Immature natural killer cell (primary cell): ENCODE data around the gene RNF212. TPM values are rescaled to one million over a fixed set of nuclear protein-coding genes. Genes with fewer than 3 reads are reported as not detected.

ENCODE experiments used
- DNase-seq, 3 donors: peaks; one replicate each; pipeline ENCODE4 v3.0.0; 2022; ENCODE audit warnings: mixed read lengths in 1 of 3
- H3K27ac Mint-ChIP-seq, 6 donors: one replicate each; pipeline ENCODE4 v1.8.0; 2020; ENCODE audit warnings: mixed read lengths in 6 of 6, mild to moderate bottlenecking in 5 of 6, inconsistent platforms in 4 of 6, moderate library complexity in 3 of 6
- H3K27me3 Mint-ChIP-seq, 3 donors: one replicate each; pipeline ENCODE4 v1.8.0; 2020 to 2021; ENCODE audit warnings: low read depth in 3 of 3, mild to moderate bottlenecking in 3 of 3, mixed read lengths in 3 of 3, moderate library complexity in 3 of 3, inconsistent platforms in 1 of 3
- H3K36me3 Mint-ChIP-seq, 3 donors: one replicate each; pipeline ENCODE4 v1.8.0; 2020; ENCODE audit warnings: mixed read lengths in 3 of 3, inconsistent platforms in 2 of 3, mild to moderate bottlenecking in 2 of 3
- H3K4me1 Mint-ChIP-seq, 2 donors: one replicate each; pipeline ENCODE4 v1.8.0; 2020; ENCODE audit warnings: inconsistent platforms in 2 of 2, mild to moderate bottlenecking in 2 of 2, mixed read lengths in 2 of 2, moderate library complexity in 1 of 2
- H3K4me3 Mint-ChIP-seq, 5 donors: one replicate each; pipeline ENCODE4 v1.8.0; 2020; ENCODE audit warnings: mild to moderate bottlenecking in 5 of 5, mixed read lengths in 5 of 5, inconsistent platforms in 3 of 5, moderate library complexity in 3 of 5
- H3K9me3 Mint-ChIP-seq, 6 donors: one replicate each; pipeline ENCODE4 v1.8.0; 2020; ENCODE audit warnings: mild to moderate bottlenecking in 6 of 6, mixed read lengths in 6 of 6, inconsistent platforms in 4 of 6, moderate library complexity in 3 of 6
- polyA plus RNA-seq, 3 donors: library from polyadenylated mRNA; unstranded; fragments of 300-500 nt; fragmentation: Illumina TruSeq; gene quantifications; one replicate each; pipeline ENCODE4 v1.2.3, GENCODE V29; 2021

Gene RNF212
- polyA plus RNA-seq, 3 donors from 2014 or later, result 1.3 to 2.4 TPM; not detected in 1

GRCh38 chr4:1079711-1080265 lies 33.6 kb downstream of the RNF212 start:
- H3K36me3 Mint-ChIP-seq, result no peaks in the 10 kb centered on the region
- H3K27me3 Mint-ChIP-seq, result peaks cover 8 to 14% (median 11%) of the 10 kb centered on the region in 3 donors
- H3K9me3 Mint-ChIP-seq, result peaks cover 0 to 2% (median 0%) of the 10 kb centered on the region in 6 donors
- no peak for DNase-seq
- no peak overlapping the region for H3K4me3 Mint-ChIP-seq
- H3K27ac Mint-ChIP-seq, result peak overlapping the region in 2 of 6 donors; percentile 7 to 33
- peaks cover under 1 to 4% of the 10 kb centered on the region in 2 donors for H3K4me1 Mint-ChIP-seq

GRCh38 chr4:1078490-1078889 lies 34.9 kb downstream of the RNF212 start:
- H3K27ac Mint-ChIP-seq, result peak overlapping the region in 1 of 6 donors; percentile 50
- DNase-seq, result no peak

GRCh38 chr4:1077711-1078477 lies 35.5 kb downstream of the RNF212 start:
- Mint-ChIP-seq H3K9me3 (peaks cover 0 to 2% (median 0%) of the 10 kb centered on the region in 6 donors), H3K36me3 (no peaks in the 10 kb centered on the region), H3K27ac (peak overlapping the region in 1 of 6 donors; percentile 50), H3K4me1 (peaks cover 3 to 6% of the 10 kb centered on the region in 2 donors), H3K27me3 (peaks cover 8 to 16% (median 11%) of the 10 kb centered on the region in 3 donors), H3K4me3 (peak overlapping the region in 1 of 5 donors; percentile 15)
- no peak for DNase-seq

More at GRCh38 chr4:1078490-1078889, 34.9 kb downstream of the RNF212 start:
- Mint-ChIP-seq H3K27me3 (peaks cover 6 to 16% (median 11%) of the 10 kb centered on the region in 3 donors), H3K4me3 (peak overlapping the region in 1 of 5 donors; percentile 15), H3K9me3 (peaks cover 0 to 2% (median 0%) of the 10 kb centered on the region in 6 donors), H3K4me1 (peaks cover 0 to 4% of the 10 kb centered on the region in 2 donors), H3K36me3 (no peaks in the 10 kb centered on the region)

- Mint-ChIP-seq H3K9me3 (peaks cover 0 to 2% (median 0%) of the 10 kb centered on the region in 6 donors), H3K27me3 (peaks cover 5 to 16% (median 13%) of the 10 kb centered on the region in 3 donors), H3K4me1 (peaks cover 3 to 13% of the 10 kb centered on the region in 2 donors), H3K36me3 (no peaks in the 10 kb centered on the region), H3K4me3 (no peak overlapping the region), H3K27ac (no peak overlapping the region)
- DNase-seq, result no peak
These were observed 37.3 kb downstream of the RNF212 start for GRCh38 chr4:1075809-1076699.

- Mint-ChIP-seq H3K9me3 (no peaks in the 10 kb centered on the region), H3K27me3 (peaks cover 7 to 15% (median 11%) of the 10 kb centered on the region in 3 donors), H3K27ac (peak overlapping the region in 1 of 6 donors; percentile 47), H3K4me1 (peaks cover 3 to 13% of the 10 kb centered on the region in 2 donors), H3K4me3 (no peak overlapping the region), H3K36me3 (no peaks in the 10 kb centered on the region)
- no peak for DNase-seq
These were observed 38.1 kb downstream of the RNF212 start for GRCh38 chr4:1075225-1075624.

GRCh38 chr4:1074077-1074476 lies 39.3 kb downstream of the RNF212 start:
- H3K27me3 Mint-ChIP-seq, result peaks cover 9 to 17% (median 9%) of the 10 kb centered on the region in 3 donors
- DNase-seq, result no peak
- H3K4me3 Mint-ChIP-seq, result no peak overlapping the region
- peaks cover 3 to 13% of the 10 kb centered on the region in 2 donors for H3K4me1 Mint-ChIP-seq
- no peaks in the 10 kb centered on the region for H3K36me3 Mint-ChIP-seq
- H3K27ac Mint-ChIP-seq, result peak overlapping the region in 2 of 6 donors; percentile 47 to 81
- H3K9me3 Mint-ChIP-seq, result no peaks in the 10 kb centered on the region

GRCh38 chr4:1072830-1073446 lies 40.4 kb downstream of the RNF212 start:
- DNase-seq, result peak; percentile 52 to 54 (median 53)
- no peak overlapping the region for H3K4me3 Mint-ChIP-seq
- no peaks in the 10 kb centered on the region for H3K36me3 Mint-ChIP-seq
- peak overlapping the region in 5 of 6 donors; percentile 15 to 91 (median 77) for H3K27ac Mint-ChIP-seq
- peaks cover 3 to 13% of the 10 kb centered on the region in 2 donors for H3K4me1 Mint-ChIP-seq
- peaks cover 7 to 17% (median 9%) of the 10 kb centered on the region in 3 donors for H3K27me3 Mint-ChIP-seq
- no peaks in the 10 kb centered on the region for H3K9me3 Mint-ChIP-seq

- peaks cover 3 to 13% of the 10 kb centered on the region in 2 donors for H3K4me1 Mint-ChIP-seq
- H3K9me3 Mint-ChIP-seq, result no peaks in the 10 kb centered on the region
- peak overlapping the region in 1 of 6 donors; percentile 50 for H3K27ac Mint-ChIP-seq
- H3K36me3 Mint-ChIP-seq, result no peaks in the 10 kb centered on the region
- peaks cover 11 to 20% (median 14%) of the 10 kb centered on the region in 3 donors for H3K27me3 Mint-ChIP-seq
- H3K4me3 Mint-ChIP-seq, result no peak overlapping the region
- DNase-seq, result no peak
These were observed 44.0 kb downstream of the RNF212 start for GRCh38 chr4:1069394-1069793.

GRCh38 chr4:1065732-1066131 lies 47.6 kb downstream of the RNF212 start:
- no peak for DNase-seq
- H3K27me3 Mint-ChIP-seq, result peaks cover 9 to 13% (median 12%) of the 10 kb centered on the region in 3 donors
- H3K9me3 Mint-ChIP-seq, result no peaks in the 10 kb centered on the region
- no peaks in the 10 kb centered on the region for H3K4me1 Mint-ChIP-seq
- H3K4me3 Mint-ChIP-seq, result no peak overlapping the region
- no peaks in the 10 kb centered on the region for H3K36me3 Mint-ChIP-seq
- H3K27ac Mint-ChIP-seq, result no peak overlapping the region

- Mint-ChIP-seq H3K9me3 (no peaks in the 10 kb centered on the region), H3K27me3 (peaks cover 8 to 9% (median 9%) of the 10 kb centered on the region in 3 donors), H3K4me3 (no peak overlapping the region), H3K4me1 (no peaks in the 10 kb centered on the region), H3K36me3 (no peaks in the 10 kb centered on the region), H3K27ac (peak overlapping the region in 3 of 6 donors; percentile 4 to 42 (median 29))
- no peak for DNase-seq
These were observed 50.9 kb downstream of the RNF212 start for GRCh38 chr4:1062419-1062818.

GRCh38 chr4:1061760-1062159 lies 51.6 kb downstream of the RNF212 start:
- no peaks in the 10 kb centered on the region for H3K4me1 Mint-ChIP-seq
- peak overlapping the region in 2 of 6 donors; percentile 29 to 42 for H3K27ac Mint-ChIP-seq
- H3K9me3 Mint-ChIP-seq, result no peaks in the 10 kb centered on the region
- H3K4me3 Mint-ChIP-seq, result no peak overlapping the region
- peaks cover 8 to 9% (median 8%) of the 10 kb centered on the region in 3 donors for H3K27me3 Mint-ChIP-seq
- no peaks in the 10 kb centered on the region for H3K36me3 Mint-ChIP-seq
- DNase-seq, result no peak

- no peak overlapping the region for H3K4me3 Mint-ChIP-seq
- no peaks in the 10 kb centered on the region for H3K9me3 Mint-ChIP-seq
- H3K27me3 Mint-ChIP-seq, result peaks cover 8 to 10% (median 8%) of the 10 kb centered on the region in 3 donors
- peak overlapping the region in 4 of 6 donors; percentile 13 to 41 (median 38) for H3K27ac Mint-ChIP-seq
- no peaks in the 10 kb centered on the region for H3K36me3 Mint-ChIP-seq
- DNase-seq, result no peak
- peaks cover 2 to 3% of the 10 kb centered on the region in 2 donors for H3K4me1 Mint-ChIP-seq
These were observed 52.2 kb downstream of the RNF212 start for GRCh38 chr4:1061056-1061700.
